ENCODE data around the gene SLC9A9.
A peak's percentile ranks its signal among the peaks of the same experiment; 100 is the strongest.
"Not testable (repeated sequence)": the region's sequence is repeated elsewhere in the genome, so short reads cannot be mapped to it uniquely, and the experiment has no call there.

The SLC9A9 gene

GRCh38 chr3:143751643-143752178 lies 96.6 kb downstream of the SLC9A9 start:
- DNase-seq, result peak; percentile 69

- no peak for DNase-seq
Observed at GRCh38 chr3:143750841-143751240, 97.4 kb downstream of the SLC9A9 start.

- DNase-seq, result no peak
Observed at GRCh38 chr3:143749926-143750325, 98.3 kb downstream of the SLC9A9 start.

- DNase-seq, result no peak
Observed at GRCh38 chr3:143737065-143737464, 111.2 kb downstream of the SLC9A9 start.

- no peak for DNase-seq
Observed at GRCh38 chr3:143736205-143736997, 111.9 kb downstream of the SLC9A9 start.

GRCh38 chr3:143731776-143732175 lies 116.5 kb downstream of the SLC9A9 start:
- no peak for DNase-seq

- DNase-seq, result no peak
Observed at GRCh38 chr3:143731320-143731719, 116.9 kb downstream of the SLC9A9 start.

GRCh38 chr3:143727391-143727790 lies 120.9 kb downstream of the SLC9A9 start:
- DNase-seq, result no peak

GRCh38 chr3:143726727-143727126 lies 121.5 kb downstream of the SLC9A9 start:
- DNase-seq, result no peak

GRCh38 chr3:143720381-143720780 lies 127.9 kb downstream of the SLC9A9 start:
- no peak for DNase-seq

- DNase-seq, result no peak
Observed at GRCh38 chr3:143718463-143718862, 129.8 kb downstream of the SLC9A9 start.

- no peak for DNase-seq
Observed at GRCh38 chr3:143716731-143717130, 131.5 kb downstream of the SLC9A9 start.

GRCh38 chr3:143712522-143712921 lies 135.7 kb downstream of the SLC9A9 start:
- no peak for DNase-seq

- no peak for DNase-seq
Observed at GRCh38 chr3:143707848-143708247, 140.4 kb downstream of the SLC9A9 start.

- DNase-seq, result no peak
Observed at GRCh38 chr3:143700431-143700975, 147.8 kb downstream of the SLC9A9 start.

GRCh38 chr3:143699424-143699823 lies 148.8 kb downstream of the SLC9A9 start:
- DNase-seq, result no peak

GRCh38 chr3:143698682-143699303 lies 149.5 kb downstream of the SLC9A9 start:
- no peak for DNase-seq

- no peak for DNase-seq
Observed at GRCh38 chr3:143697975-143698374, 150.3 kb downstream of the SLC9A9 start.

- not testable (repeated sequence) for DNase-seq
Observed at GRCh38 chr3:143695333-143695732, 152.9 kb downstream of the SLC9A9 start.

- no peak for DNase-seq
Observed at GRCh38 chr3:143693506-143693905, 154.8 kb downstream of the SLC9A9 start.

- no peak for DNase-seq
Observed at GRCh38 chr3:143686638-143687197, 161.6 kb downstream of the SLC9A9 start.

- no peak for DNase-seq
Observed at GRCh38 chr3:143685491-143685890, 162.8 kb downstream of the SLC9A9 start.

GRCh38 chr3:143677430-143677829 lies 170.8 kb downstream of the SLC9A9 start:
- DNase-seq, result no peak

- no peak for DNase-seq
Observed at GRCh38 chr3:143676747-143677146, 171.5 kb downstream of the SLC9A9 start.
